Measurements from ENCODE around the gene ELL. TPM values are rescaled to one million over a fixed set of nuclear protein-coding genes. Genes with fewer than 3 reads are reported as not detected.

ELL gene
- total RNA-seq, 1 experiment from 2014 or later: 21.0 TPM

GRCh38 chr19:18397242-18398202, 124.3 kb downstream of the ELL start, which contains the start of gene LRRC25:
LRRC25 (minus strand) TSS chr19:18397622; CDS start chr19:18396963, 659 bp downstream.
- intact Hi-C loops (cut with micrococcal nuclease): no loop called here
- no peaks in the 10 kb centered on the region for H3K9me3 ChIP-seq (ENCODE audit: low read length)
- no peaks in the 10 kb centered on the region for H3F3A ChIP-seq (ENCODE audit: low read length, unreplicated experiment)
- H3K9ac ChIP-seq (ENCODE audit: low read length): no peak within 1 kb of the TSS
- no peak within 1 kb of the TSS for H3K4me2 ChIP-seq (ENCODE audit: low read length)
- CTCF ChIA-PET: no interaction called here
- no peak for ATAC-seq
- TF ChIP-seq CTCF (conservative IDR thresholded peaks at IDR 0.05; ENCODE audit: low read depth, low read length) (no peak), EZH2 (IDR thresholded peaks at IDR 0.05; ENCODE audit: low read length, unreplicated experiment) (no peak)
- no peaks in the 10 kb centered on the region for H3K27me3 ChIP-seq (ENCODE audit: low read length)
- no peak within 1 kb of the TSS for H3K27ac ChIP-seq (ENCODE audit: low read length)
- no peaks in the 10 kb centered on the region for H3K36me3 ChIP-seq (ENCODE audit: low read depth, low read length)
- H3K4me1 ChIP-seq (ENCODE audit: insufficient read depth, low read length): peaks cover 10% of the 10 kb centered on the region; the same call in 1 of the 2 replicates
- H4K20me1 ChIP-seq (ENCODE audit: low read length): no peaks in the 10 kb centered on the region
- BruUV-seq (replicated peaks): no TSS peak
- no peak within 1 kb of the TSS for H3K4me3 ChIP-seq (ENCODE audit: low read length)
- H2AFZ ChIP-seq (ENCODE audit: low read length): no peak within 1 kb of the TSS
- H3K9me2 ChIP-seq (replicated peaks; ENCODE audit: low read length): no peaks in the 10 kb centered on the region
- no peaks in the 10 kb centered on the region for H3K79me2 ChIP-seq (ENCODE audit: low read length)
- POLR2A ChIA-PET (ENCODE audit: unreplicated experiment): no interaction called here
- no peak for DNase-seq

GRCh38 chr19:18396471-18397241, 125.2 kb downstream of the ELL start:
- H3F3A ChIP-seq (ENCODE audit: low read length, unreplicated experiment): no peaks in the 10 kb centered on the region
- H3K4me3 ChIP-seq (ENCODE audit: low read length): no peak overlapping the region
- ChIA-PET POLR2A (ENCODE audit: unreplicated experiment) (no interaction called here), CTCF (no interaction called here)
- H4K20me1 ChIP-seq (ENCODE audit: low read length): no peaks in the 10 kb centered on the region
- H3K27me3 ChIP-seq (ENCODE audit: low read length): no peaks in the 10 kb centered on the region
- DNase-seq: no peak
- no peaks in the 10 kb centered on the region for H3K9me3 ChIP-seq (ENCODE audit: low read length)
- no peak overlapping the region for H3K9ac ChIP-seq (ENCODE audit: low read length)
- no peak overlapping the region for H3K27ac ChIP-seq (ENCODE audit: low read length)
- H3K9me2 ChIP-seq (replicated peaks; ENCODE audit: low read length): no peaks in the 10 kb centered on the region
- TF ChIP-seq EZH2 (IDR thresholded peaks at IDR 0.05; ENCODE audit: low read length, unreplicated experiment) (no peak), EZH2phosphoT487 (IDR thresholded peaks at IDR 0.05; ENCODE audit: borderline replicate concordance, low read length) (no peak), CTCF (conservative IDR thresholded peaks at IDR 0.05; ENCODE audit: low read depth, low read length) (no peak)
- H3K36me3 ChIP-seq (ENCODE audit: low read depth, low read length): no peaks in the 10 kb centered on the region
- peaks cover 10% of the 10 kb centered on the region; the same call in 1 of the 2 replicates for H3K4me1 ChIP-seq (ENCODE audit: insufficient read depth, low read length)
- intact Hi-C loops (cut with micrococcal nuclease): no loop called here
- no peak overlapping the region for H3K4me2 ChIP-seq (ENCODE audit: low read length)
- no peak overlapping the region for H2AFZ ChIP-seq (ENCODE audit: low read length)
- no TSS peak for BruUV-seq (replicated peaks)
- H3K79me2 ChIP-seq (ENCODE audit: low read length): no peaks in the 10 kb centered on the region
- no peak for ATAC-seq

All from PC-3 (cell line).